HG02588 (cell line): ENCODE results near the gene ZNF385B.

ENCODE experiments used
- ATAC-seq: cut with Tn5 transposase; IDR thresholded peaks from one replicate; pipeline ENCODE4 v1.9.1; 2021; ENCODE audit warnings: mild to moderate bottlenecking, moderate library complexity; ENCODE audit not compliant: unreplicated experiment

Gene ZNF385B

DNA sequence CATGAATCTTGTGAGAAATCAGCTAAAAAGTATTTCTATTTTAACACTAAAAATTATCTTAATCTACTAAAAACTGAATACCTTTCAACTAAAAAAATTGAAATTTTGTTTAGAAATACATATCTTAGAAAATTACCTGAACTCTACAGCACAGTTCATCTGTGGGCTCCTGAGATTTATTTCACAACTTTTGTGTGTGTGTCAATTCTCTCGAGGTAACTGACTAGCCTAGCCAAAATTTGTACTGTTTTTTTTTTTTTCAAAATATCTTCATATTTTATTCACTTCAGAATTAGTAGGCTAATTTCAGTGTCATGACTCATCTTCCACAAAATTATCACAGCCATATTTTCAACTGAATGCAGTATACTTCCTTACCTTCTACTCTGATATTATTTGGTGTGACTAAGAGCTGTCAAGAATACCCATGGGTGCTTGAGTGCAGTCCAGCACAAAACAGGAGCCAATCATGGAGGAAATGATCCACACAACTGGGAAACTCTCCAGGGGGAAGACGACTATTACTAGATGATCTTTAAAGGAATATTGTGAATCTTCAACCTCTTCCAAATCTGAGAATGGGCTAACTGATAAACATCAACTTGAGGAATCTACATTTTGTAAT is 174.6 kb downstream of the ZNF385B start:
- no peak for ATAC-seq

- ATAC-seq: no peak
Observed at GRCh38 chr2:179686069-179686468, 175.3 kb downstream of the ZNF385B start.

DNA sequence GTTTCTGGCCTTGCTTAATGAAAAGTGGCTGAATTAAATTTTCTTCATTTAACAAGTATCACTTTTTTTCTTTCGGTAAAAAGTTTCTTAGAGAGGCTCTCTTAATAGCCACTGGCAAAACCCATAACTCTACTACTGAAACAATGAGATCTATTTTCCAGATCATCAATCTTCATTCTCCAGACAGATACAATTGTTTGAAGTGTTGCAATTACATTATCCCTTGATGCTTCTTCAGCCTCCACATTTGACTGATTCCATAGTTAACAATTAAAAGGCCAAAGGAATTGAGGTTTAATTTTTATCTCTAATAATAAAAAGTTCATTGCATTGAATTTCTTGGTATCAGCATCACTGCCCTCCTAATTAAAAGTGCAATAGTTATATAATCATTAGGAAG is 176.3 kb downstream of the ZNF385B start:
- no peak for ATAC-seq

DNA sequence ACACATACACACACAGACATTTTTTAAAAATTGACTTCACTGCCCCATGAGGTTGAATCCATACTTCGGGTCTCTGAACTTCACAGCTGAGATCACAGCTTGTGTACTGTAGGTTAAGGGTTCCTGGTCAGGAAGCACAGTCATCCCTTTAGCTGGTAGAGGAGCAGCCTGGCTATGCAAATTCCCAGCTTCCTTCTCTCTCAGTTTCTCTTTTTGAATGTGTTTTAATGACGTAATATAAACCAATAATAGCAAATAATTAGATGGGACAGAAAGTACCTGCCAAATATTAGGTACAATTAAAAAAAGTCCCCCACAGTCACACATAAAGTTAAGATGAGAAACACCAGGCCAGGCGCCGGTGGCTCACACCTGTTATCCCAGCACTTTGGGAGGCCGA is 178.7 kb downstream of the ZNF385B start:
- no peak for ATAC-seq

DNA sequence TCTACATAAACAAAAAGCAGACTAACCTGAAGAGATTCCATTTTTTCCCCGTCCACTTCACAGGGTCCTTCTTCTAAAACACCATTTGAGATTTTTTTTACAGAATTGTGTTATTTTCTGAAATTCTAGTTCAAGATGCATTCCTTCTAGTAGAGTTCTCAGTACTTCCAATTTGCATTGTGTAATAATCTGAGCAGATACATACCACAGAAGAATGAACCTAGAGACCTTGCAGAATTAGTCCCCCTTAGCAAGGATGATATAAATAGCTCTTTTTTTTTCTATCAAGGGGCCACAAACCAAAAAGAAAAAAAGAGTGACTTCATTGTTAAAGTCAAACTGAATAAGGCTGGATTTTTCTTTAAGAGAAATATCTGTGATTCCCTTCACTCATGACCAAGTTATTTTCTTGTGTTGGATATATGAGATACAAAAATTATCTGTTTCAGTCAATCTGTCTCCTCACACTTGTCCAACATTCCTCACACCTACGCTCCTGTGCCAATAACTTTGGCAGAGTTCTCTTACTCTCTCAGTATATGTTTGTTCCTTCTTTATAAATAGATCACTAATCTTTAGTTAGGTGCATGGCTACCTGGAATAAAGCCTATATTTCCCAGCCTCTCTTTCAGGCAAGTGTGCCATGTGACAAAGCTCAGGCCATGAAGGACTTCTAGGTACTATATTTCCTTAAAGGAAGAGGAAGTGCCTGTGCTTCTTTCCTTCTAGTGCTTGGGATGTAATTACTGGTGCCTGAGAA is 183.5 kb downstream of the ZNF385B start:
- no peak for ATAC-seq

- ATAC-seq: no peak
Observed at GRCh38 chr2:179677077-179677688, 184.2 kb downstream of the ZNF385B start.

DNA sequence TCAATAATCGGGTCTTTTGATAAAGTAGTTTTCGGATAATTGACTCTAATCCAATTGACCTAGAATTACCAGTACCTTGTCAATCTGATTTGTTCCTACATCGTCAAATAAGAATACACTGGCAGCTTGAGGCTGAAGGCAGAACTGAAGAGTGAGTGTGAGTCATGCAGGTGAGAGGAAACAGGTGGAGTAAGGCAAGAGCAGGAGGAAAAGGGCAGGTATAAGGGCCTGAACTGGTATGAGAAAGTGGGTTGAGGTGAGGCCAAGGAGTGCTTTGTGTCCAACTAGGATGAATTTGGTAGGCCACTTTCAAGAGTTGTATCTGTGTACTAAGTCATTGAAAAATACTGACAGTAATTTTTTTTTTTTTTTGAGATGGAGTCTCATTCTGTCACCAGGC is 186.0 kb downstream of the ZNF385B start:
- no peak for ATAC-seq

GRCh38 chr2:179671043-179671981 is 190.1 kb downstream of the ZNF385B start:
- ATAC-seq: no peak

DNA sequence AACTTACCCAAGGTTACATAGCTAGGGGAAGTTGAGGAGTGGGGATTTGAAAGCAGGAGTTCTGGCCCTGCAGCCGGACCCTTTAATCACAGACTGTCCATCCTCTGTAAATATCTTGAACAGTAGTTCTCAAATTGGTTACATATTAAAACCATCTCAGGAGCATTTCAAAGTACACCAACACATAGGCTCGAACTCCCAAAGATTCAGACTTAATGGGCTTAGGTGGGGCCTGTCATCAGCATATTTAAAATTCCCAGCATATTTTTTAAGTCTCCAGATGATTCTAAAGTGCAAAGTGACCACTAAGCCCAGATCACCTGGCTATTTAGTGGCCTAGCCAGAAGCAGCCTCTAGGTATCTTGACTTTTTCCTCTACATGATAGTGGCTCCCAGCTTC is 192.2 kb downstream of the ZNF385B start:
- no peak for ATAC-seq

GRCh38 chr2:179664972-179665812 is 196.2 kb downstream of the ZNF385B start:
- no peak for ATAC-seq

GRCh38 chr2:179661986-179662385 is 199.4 kb downstream of the ZNF385B start:
- ATAC-seq: no peak

DNA sequence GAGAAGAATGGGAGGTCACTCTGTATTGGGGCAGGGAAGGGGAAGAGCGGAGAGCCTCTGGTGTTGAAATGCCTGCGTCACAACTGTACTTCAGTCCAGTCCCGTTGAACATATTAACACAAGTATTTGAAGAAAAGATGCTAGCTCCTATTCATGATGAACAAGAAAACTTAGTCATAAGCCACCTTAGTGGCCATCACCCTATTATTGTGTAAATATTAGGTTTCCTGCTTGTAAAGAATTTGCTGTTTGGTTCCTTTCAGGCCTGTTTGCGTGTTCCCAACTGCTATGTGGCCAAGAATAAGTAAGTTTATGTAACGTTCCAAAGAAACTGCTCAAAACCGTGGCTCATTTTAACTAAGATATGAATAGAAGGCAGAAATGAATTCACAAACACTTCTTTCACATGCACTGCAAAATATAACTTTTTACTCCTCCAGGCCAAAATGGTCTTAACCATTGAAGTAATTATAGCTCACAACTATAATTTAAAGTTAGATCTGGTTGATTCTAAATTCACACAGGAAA is 204.3 kb downstream of the ZNF385B start:
- no peak for ATAC-seq

GRCh38 chr2:179655627-179656026 is 205.8 kb downstream of the ZNF385B start:
- no peak for ATAC-seq

DNA sequence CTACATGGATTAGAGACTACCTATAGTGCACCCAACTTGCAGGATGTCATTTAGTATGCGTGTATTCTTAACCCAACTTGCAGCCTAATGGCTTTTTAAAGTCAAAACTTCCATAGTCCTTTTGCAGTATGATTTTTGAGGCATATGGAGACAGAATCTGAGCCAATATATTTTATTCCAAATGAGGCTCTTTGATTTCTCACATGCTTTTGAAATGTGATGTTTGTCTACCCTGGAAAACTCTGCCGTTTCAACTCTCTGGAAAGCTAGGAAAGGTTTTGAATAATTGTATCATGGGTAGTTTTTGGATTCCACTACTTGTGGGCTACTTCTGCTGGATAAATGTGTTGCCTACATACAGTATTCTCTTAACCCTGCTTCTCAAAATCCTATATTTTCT is 206.6 kb downstream of the ZNF385B start:
- ATAC-seq: no peak

DNA sequence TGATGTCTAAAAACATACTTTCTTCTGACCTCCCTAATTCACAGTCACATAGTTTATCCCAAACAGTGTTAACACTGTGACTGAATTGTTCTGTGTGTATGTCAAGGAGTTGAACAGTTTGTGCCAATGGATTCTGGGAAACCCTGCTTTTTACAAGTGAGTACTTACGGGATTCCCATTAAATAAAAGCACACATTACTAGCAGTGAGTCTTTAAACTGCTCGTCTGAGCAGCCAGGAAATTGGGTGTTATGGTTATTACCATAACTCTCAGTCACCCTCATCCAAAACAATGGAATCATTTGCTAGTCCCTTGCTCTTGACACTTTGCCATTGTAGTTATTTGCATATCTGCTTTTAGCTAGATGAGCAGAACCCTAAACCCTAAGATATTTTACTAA is 209.1 kb downstream of the ZNF385B start:
- no peak for ATAC-seq

DNA sequence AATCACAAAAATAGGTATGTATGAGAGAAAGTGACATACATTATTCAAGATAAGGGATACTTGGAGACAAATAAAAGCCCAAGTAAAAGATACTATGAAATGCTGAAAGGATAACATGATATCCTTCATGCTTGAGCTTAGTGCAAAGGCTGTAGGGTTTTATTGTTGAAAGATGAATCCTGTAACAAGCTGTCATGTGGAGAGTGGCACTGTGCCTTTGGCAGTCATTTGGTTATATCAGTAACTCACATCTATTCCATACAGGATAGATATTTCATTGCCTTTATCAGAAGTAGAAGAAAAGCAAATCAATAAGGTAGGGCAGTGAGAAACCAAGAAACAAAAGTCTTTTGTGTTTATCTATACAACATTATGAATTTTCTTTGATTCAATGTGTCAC is 211.0 kb downstream of the ZNF385B start:
- no peak for ATAC-seq

GRCh38 chr2:179646862-179647587 is 214.4 kb downstream of the ZNF385B start:
- ATAC-seq: no peak

DNA sequence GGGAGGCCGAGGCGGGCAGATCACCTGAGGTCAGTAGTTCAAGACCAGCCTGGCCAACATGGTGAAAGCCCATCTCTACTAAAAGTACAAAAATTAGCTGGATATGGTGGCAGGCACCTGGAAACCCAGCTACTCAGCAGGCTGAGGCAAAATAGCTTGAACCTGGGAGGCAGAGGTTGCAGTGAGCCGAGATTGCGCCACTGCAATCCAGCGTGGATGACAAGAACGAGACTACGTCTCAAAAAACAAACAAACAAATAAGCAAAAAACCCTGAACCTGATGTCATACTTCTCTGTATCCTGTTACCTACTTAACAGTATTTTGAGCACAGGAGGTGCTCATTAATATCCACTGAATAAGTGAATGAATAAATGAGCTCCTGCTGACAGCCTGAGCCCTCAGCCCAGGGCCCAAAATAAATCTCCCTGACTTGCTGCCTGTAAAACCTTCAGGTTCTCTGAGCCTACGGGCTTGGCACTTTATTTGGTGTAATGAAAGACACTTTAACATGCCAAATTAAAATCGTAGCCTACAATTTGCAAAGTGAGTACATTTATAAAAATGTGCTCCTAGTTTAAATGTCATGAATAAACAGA is 215.1 kb downstream of the ZNF385B start:
- ATAC-seq: no peak

- ATAC-seq: no peak
Observed at GRCh38 chr2:179645047-179645446, 216.4 kb downstream of the ZNF385B start.
